ENCODE data around the gene DGLUCY. TPM values are rescaled to one million over a fixed set of nuclear protein-coding genes. Genes with fewer than 3 reads are reported as not detected.

Gene DGLUCY
- total and polyA plus RNA-seq, 4 donors: 17.9 to 58.1 (median 24.9) TPM

DNA sequence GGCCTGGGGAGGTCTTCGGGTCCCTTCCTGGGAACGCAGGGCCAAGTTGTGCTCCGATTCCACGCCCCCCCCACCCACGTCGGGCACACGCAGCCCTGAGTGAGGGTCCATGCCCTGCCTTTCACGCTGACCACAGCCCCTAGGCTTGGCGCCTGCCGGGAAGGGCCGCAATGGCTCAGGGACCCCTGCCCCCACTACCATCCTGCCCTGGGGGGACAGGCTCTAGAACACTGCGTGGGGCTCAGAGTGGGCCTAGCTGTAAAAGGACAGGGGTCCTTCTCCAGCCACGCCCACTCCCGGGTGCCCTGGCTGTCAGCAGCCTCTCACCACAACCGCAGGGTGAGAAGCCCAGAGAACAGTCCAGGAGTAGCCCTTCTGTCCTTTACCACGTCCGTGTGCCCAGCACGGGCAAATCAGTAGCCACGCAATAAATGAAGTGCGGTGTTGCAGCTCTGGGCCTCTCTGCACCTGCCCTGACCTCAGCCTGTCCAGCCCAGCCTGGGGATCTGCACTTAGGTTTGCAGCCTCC, 140.0 kb downstream of the DGLUCY start:
- Histone ChIP-seq H3K27ac (ENCODE audit: low read depth in 1 of 2, low read length in 2 of 2) (no peak overlapping the region), H3K4me3 (ENCODE audit: low read depth in 1 of 3, low read length in 3 of 3) (peak overlapping the region in 2 of 3 donors; percentile 13 to 73), H3K9me3 (ENCODE audit: control insufficient read depth in 4 of 4, low read length in 3 of 4) (no peaks in the 10 kb centered on the region), H3K9ac (ENCODE audit: low read depth in 1 of 2, low read length in 2 of 2) (peak overlapping the region in 1 of 2 donors; percentile 47), H3K27me3 (ENCODE audit: control insufficient read depth in 4 of 4, insufficient read depth in 4 of 4, low read length in 3 of 4) (no peaks in the 10 kb centered on the region), H3K36me3 (ENCODE audit: control insufficient read depth in 4 of 4, insufficient read depth in 3 of 4, low read depth in 1 of 4, low read length in 3 of 4) (no peaks in the 10 kb centered on the region), H3K4me1 (ENCODE audit: control insufficient read depth in 4 of 4, insufficient read depth in 4 of 4, low read length in 3 of 4) (peaks cover 4 to 20% (median 5%) of the 10 kb centered on the region in 4 donors)
- no peak for DNase-seq (ENCODE audit: low spot score)
- WGBS: 26% methylated on average over 20 of the region's 20 CpGs
- TF ChIP-seq FOXA2 (IDR thresholded peaks at IDR 0.05): no peak

GRCh38 chr14:91254461-91254860, 140.6 kb downstream of the DGLUCY start:
- WGBS: 78% methylated on average over 3 of the region's 3 CpGs
- TF ChIP-seq MAX (IDR thresholded peaks at IDR 0.05): no peak
- no peak for TF ChIP-seq HNF4A (conservative IDR thresholded peaks at IDR 0.05)
- no peak for TF ChIP-seq RAD21 (IDR thresholded peaks at IDR 0.05)
- TF ChIP-seq RXRA (IDR thresholded peaks at IDR 0.05): no peak
- TF ChIP-seq EGR1 (IDR thresholded peaks at IDR 0.05; ENCODE audit: low read depth in 2 of 2): no peak
- TF ChIP-seq, protein P1, sequence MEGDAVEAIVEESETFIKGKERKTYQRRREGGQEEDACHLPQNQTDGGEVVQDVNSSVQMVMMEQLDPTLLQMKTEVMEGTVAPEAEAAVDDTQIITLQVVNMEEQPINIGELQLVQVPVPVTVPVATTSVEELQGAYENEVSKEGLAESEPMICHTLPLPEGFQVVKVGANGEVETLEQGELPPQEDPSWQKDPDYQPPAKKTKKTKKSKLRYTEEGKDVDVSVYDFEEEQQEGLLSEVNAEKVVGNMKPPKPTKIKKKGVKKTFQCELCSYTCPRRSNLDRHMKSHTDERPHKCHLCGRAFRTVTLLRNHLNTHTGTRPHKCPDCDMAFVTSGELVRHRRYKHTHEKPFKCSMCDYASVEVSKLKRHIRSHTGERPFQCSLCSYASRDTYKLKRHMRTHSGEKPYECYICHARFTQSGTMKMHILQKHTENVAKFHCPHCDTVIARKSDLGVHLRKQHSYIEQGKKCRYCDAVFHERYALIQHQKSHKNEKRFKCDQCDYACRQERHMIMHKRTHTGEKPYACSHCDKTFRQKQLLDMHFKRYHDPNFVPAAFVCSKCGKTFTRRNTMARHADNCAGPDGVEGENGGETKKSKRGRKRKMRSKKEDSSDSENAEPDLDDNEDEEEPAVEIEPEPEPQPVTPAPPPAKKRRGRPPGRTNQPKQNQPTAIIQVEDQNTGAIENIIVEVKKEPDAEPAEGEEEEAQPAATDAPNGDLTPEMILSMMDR (IDR thresholded peaks at IDR 0.05; ENCODE audit: low read depth, low read length, missing input control): no peak
- no peak for TF ChIP-seq FOXA1 (IDR thresholded peaks at IDR 0.05)
- TF ChIP-seq NR2F2 (IDR thresholded peaks at IDR 0.05): no peak
- no peak for DNase-seq (ENCODE audit: low spot score)
- Histone ChIP-seq H3K9ac (ENCODE audit: low read depth in 1 of 2, low read length in 2 of 2) (no peak overlapping the region), H3K4me1 (ENCODE audit: control insufficient read depth in 4 of 4, insufficient read depth in 4 of 4, low read length in 3 of 4) (peaks cover 4 to 20% (median 5%) of the 10 kb centered on the region in 4 donors), H3K9me3 (ENCODE audit: control insufficient read depth in 4 of 4, low read length in 3 of 4) (no peaks in the 10 kb centered on the region), H3K4me3 (ENCODE audit: low read depth in 1 of 3, low read length in 3 of 3) (no peak overlapping the region), H3K27ac (ENCODE audit: low read depth in 1 of 2, low read length in 2 of 2) (no peak overlapping the region), H3K36me3 (ENCODE audit: control insufficient read depth in 4 of 4, insufficient read depth in 3 of 4, low read depth in 1 of 4, low read length in 3 of 4) (no peaks in the 10 kb centered on the region), H3K27me3 (ENCODE audit: control insufficient read depth in 4 of 4, insufficient read depth in 4 of 4, low read length in 3 of 4) (no peaks in the 10 kb centered on the region)

GRCh38 chr14:91255026-91255695, 141.3 kb downstream of the DGLUCY start:
- no peak overlapping the region for H3K27ac ChIP-seq (ENCODE audit: low read depth in 1 of 2, low read length in 2 of 2)
- peaks cover 4 to 16% (median 5%) of the 10 kb centered on the region in 4 donors for H3K4me1 ChIP-seq (ENCODE audit: control insufficient read depth in 4 of 4, insufficient read depth in 4 of 4, low read length in 3 of 4)
- H3K9ac ChIP-seq (ENCODE audit: low read depth in 1 of 2, low read length in 2 of 2): no peak overlapping the region
- TF ChIP-seq HNF4A (conservative IDR thresholded peaks at IDR 0.05) (no peak), JUND (IDR thresholded peaks at IDR 0.05) (no peak), MAX (IDR thresholded peaks at IDR 0.05) (no peak), RAD21 (IDR thresholded peaks at IDR 0.05) (no peak), NR2F2 (IDR thresholded peaks at IDR 0.05) (no peak), SP1 (IDR thresholded peaks at IDR 0.05) (no peak), GABPA (IDR thresholded peaks at IDR 0.05 in 1 of 2, conservative IDR thresholded peaks at IDR 0.05 in 1 of 2) (no peak), YY1 (IDR thresholded peaks at IDR 0.05) (no peak)
- TF ChIP-seq, protein P2, sequence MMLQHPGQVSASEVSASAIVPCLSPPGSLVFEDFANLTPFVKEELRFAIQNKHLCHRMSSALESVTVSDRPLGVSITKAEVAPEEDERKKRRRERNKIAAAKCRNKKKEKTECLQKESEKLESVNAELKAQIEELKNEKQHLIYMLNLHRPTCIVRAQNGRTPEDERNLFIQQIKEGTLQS (IDR thresholded peaks at IDR 0.05): no peak
- no peaks in the 10 kb centered on the region for H3K36me3 ChIP-seq (ENCODE audit: control insufficient read depth in 4 of 4, insufficient read depth in 3 of 4, low read depth in 1 of 4, low read length in 3 of 4)
- H3K9me3 ChIP-seq (ENCODE audit: control insufficient read depth in 4 of 4, low read length in 3 of 4): no peaks in the 10 kb centered on the region
- DNase-seq (ENCODE audit: low spot score): no peak
- no peak overlapping the region for H3K4me3 ChIP-seq (ENCODE audit: low read depth in 1 of 3, low read length in 3 of 3)
- WGBS: 79% methylated on average over 9 of the region's 9 CpGs
- no peaks in the 10 kb centered on the region for H3K27me3 ChIP-seq (ENCODE audit: control insufficient read depth in 4 of 4, insufficient read depth in 4 of 4, low read length in 3 of 4)

All from liver (tissue), 9 donors.